DMS153 treated with DMSO at 0.1 percent for 48 hours (cell line): ENCODE measurements around the gene GPX7.

Source experiments
- DNase-seq: peaks from one replicate; lab custom pipeline; 2025; ENCODE audit not compliant: unreplicated experiment; lab: John Stamatoyannopoulos, UW

The GPX7 gene

DNA sequence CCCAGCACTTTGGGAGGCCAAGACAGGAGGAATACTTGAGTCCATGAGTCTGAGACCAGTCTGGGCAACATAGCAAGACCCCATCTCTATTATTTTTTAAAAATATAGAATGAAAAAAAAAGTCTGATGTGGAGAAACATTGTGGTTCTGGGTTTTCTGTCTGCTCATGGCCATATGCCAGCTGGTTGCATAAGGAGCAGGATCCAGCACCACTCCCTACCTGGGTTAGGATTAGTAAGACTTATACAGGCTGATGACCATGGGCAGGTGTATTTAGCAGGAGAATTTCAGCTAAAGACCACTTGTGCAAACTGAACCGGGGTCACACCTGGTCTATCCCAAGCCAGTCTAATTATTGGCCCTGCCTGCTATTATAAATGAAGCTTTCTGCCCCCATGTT is 16.7 kb upstream of the GPX7 start:
- no peak for DNase-seq

GRCh38 chr1:52588027-52588426 is 14.1 kb upstream of the GPX7 start:
- no peak for DNase-seq

DNA sequence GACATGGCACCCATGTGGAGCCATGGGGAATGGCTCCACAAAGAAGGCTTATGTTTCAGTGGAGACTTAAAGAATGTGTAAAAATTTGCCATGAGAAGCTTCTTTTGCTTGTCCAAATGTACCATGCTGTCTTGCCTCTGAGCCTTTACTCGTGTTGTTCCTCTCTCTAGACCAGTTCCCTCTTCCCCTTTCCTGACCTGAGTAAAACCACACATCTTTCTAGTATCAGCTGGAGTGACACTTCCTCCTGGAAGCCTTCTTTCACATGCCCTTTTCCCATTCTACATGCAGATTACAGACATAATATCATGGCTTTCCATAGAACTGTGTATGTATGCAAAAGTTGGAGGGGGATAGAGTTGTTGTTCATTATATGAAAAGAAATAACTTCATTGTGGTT is 13.6 kb upstream of the GPX7 start:
- DNase-seq: no peak

DNA sequence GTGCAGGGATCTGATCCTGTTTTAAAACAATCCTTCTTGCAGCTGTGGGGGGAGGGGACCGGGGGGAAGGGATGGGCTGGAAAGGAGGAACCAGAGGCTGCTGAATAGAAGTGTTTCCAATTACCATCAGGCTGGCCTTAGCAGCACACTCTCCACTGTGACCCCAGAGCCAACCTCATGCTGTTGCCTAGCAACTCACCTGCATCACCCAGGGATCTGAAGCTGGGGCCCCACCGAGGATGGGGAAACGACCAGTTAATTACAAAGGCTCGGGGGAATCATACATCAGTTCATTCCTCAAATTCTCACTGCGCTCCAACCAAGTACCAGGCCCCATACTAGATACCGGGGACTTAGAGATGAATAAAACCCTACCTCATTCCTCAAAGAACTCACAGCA is 11.9 kb upstream of the GPX7 start:
- no peak for DNase-seq

DNA sequence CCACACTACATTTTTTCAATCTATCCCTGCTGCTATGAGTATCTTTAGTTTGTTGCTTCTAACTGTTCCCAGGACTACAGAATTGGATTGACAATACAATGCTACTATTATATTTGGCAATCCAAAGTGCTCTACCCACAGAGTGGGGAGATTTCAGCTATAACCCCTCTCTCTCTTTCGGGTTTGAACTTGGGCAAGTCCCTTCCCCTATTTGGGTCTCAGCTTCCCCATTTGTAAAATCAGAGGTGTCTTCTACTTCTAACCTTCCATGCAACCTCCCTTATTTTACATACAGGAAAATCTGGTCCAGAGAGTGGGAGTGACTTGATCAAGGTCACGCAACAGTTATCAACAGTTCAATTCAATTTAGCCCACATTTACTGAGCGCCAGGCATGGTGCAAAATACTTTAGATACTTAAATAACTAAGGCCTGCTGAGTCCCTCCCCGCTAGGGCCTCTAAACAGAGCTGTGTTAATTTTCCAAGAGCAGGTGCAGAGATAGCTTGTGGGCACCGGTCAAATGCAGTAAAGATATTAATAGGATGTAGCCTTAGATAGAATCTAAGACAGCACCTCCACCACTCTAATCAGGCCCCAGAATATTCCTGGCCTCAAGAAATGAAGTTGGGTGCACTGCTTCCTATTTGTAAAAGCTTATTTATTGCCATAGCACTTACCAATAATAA is 9.4 kb upstream of the GPX7 start:
- no peak for DNase-seq

DNA sequence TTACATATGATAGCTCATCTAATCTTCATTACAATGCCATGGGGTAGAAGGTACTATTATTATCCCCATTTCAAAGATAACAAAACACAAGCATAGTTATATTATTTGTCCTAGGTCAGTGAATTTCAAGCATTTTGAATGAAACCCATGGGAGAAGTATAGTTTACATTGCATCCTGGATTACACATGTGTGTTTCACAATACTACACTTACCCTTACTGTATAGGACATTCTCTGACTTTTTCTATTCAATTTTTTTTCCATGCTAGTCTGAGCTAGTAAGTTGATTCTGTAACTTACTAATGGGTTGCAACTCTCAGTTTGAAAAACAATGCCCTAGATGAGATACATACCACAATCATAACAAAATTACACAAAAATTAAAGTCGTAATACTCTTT is 8.7 kb upstream of the GPX7 start:
- no peak for DNase-seq

GRCh38 chr1:52595061-52595460 is 7.1 kb upstream of the GPX7 start:
- DNase-seq: no peak

DNA sequence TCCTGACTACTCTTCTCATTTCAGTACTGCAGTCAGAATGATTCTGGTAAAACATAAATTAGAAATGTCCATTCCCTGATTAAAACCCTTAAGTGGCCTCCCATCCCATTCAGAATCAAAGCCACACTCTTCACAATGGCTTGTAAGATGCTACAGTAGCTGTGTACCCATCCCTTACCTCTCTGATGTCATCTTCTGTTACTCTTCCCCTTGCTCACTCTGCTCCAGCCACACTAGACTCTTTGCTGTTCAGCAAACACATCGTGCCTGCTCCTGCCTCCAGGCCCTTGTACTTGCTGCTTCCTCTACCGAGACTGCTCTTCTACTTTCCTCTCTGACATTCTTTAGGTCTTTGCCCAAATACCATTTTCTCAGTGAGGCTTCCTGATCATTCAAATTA is 4.3 kb upstream of the GPX7 start:
- DNase-seq: no peak

GRCh38 chr1:52598729-52599128 is 3.4 kb upstream of the GPX7 start:
- DNase-seq: no peak

DNA sequence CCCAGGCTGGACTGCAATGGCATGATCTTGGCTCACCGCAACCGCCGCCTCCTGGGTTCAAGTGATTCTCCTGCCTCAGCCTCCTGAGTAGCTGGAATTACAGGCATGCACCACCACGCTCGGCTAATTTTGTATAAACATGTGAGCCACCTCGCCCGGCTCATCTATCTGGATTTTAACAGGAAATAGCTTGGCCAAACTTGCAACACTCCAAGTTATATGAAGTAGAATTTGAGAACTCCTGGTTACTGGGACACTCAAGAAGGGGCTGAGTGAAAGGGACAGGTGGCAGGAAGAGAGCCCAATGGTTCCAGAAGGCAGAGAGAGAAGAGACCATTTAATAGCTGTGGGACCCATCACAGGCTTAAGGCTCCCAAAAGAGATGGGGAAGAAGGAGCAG is 2.9 kb upstream of the GPX7 start:
- DNase-seq: no peak

GRCh38 chr1:52600533-52601179 is 1.5 kb upstream of the GPX7 start:
- DNase-seq: no peak

- DNase-seq: no peak
Measured at GRCh38 chr1:52601519-52601918, 652 bp upstream of the GPX7 start.

- no peak for DNase-seq
Measured at GRCh38 chr1:52602856-52603600, 857 bp downstream of the GPX7 start.

DNA sequence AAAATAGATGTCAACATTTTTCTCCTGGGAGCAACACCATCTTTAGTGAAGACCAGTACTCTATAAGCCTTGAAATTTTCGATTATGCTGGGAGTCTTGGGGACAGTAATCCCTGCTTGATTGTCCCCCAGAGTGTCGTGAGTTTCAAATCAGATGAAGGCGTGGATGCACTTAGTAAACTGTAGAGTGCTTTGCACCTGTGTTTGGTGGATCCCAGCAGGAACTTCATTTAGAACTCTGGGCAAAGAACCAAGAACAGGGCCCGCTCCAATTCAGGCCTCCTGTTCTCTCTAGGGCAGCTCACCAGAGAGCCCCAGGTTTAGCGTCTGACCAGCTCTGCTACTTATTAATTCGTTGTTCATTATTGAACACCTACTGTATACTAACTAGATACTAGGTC is 1.5 kb downstream of the GPX7 start:
- no peak for DNase-seq

DNA sequence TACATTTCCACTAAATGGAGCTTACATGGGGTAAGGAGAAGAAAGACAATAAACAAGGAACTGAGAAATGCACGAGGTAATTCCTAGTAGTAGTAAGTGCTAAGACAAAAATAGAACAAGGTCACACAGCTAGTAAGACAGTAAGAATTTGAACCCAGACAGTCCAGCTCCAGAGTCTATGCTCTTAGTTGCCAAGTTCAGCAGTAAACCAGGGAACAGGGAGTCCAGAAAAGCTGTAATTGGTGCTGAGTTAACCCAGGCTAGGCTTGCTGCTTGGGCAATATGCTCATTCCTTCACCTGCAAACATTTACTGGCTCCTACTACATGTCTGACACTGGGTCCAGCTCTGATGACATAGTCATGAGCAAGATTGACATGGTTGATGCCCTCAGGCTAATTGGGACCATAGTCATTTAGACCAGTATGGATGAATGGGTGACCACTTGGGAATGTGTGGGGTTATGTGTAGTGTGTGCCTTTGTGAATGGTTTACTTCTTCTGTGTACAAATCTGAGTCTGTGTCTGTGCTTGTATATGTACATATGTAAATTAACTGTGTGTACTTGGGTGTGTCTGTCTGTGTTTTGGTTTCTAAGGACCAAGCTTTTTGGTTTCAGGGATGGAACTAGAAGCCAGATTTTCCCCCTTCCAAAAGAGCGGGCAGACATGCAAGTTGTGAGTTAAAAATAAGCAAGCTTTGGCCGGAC is 2.0 kb downstream of the GPX7 start:
- no peak for DNase-seq

DNA sequence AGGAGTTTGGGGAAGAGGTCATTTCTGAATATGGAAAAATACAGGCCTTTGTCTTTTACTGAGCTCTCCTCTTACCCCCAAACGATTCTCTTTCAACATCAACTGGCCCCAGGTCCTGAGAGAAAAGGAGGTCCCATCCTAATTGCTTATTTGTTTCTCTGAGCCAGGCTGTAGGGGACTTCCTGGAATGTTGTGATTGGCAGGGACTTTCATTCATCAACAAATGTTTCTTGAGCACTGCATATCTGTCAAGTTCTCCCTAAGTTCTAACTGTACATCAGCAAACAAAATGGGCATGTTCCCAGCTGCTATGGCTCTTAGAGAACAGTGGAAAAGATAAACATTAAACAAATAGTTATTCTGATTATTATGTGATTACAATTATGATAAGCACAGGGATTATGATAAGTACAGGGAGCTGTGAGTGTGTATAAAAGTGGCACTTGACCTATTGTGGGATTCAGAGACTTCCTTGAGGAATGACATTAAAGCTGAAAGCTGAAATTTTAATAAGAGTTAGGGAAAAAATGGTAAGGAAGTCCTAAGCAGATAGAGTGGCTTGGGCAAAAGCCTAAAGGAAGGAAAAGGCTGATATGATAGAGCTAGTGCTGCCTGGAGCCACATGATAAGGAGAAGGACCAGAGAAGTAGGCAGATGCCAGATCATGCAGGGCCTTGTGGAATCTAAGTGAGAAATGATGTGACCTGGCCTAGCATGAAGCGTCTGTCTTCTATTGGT is 11.6 kb downstream of the GPX7 start:
- DNase-seq: no peak

GRCh38 chr1:52614671-52615070 is 12.5 kb downstream of the GPX7 start:
- no peak for DNase-seq

GRCh38 chr1:52615489-52616042 is 13.4 kb downstream of the GPX7 start:
- DNase-seq: no peak

DNA sequence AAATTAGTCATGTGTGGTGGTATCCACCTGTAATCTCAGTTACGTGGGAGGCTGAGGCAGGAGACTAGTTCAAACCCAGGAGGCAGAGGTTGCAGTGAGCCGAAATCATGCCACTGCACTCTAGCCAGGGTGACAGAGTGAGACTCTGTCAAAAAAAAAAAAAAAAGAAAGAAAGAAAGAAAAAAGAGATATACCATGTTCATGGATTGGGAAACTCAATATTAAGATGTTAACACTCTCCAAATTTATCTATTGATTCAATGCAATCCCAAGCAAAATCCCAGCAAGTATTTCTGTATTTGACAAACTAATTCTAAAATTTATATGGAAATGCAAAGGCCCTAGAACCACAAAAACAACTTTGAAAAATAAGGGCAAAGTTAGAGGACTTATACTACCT is 19.8 kb downstream of the GPX7 start:
- no peak for DNase-seq

GRCh38 chr1:52623812-52624211 is 21.6 kb downstream of the GPX7 start:
- no peak for DNase-seq

GRCh38 chr1:52627028-52627427 is 24.9 kb downstream of the GPX7 start:
- no peak for DNase-seq
